Measurements from ENCODE around the gene TP53TG5. TPM values are rescaled to one million over a fixed set of nuclear protein-coding genes. Genes with fewer than 3 reads are reported as not detected.

TP53TG5 gene
- total RNA-seq, 2 donors from 2014 or later = 0.51 TPM; not detected in 1

- no peaks in the 10 kb centered on the region for H3K9me3 ChIP-seq
These were observed 11.9 kb downstream of the TP53TG5 start for GRCh38 chr20:45366192-45366591.

GRCh38 chr20:45365444-45365970, 12.6 kb downstream of the TP53TG5 start:
- WGBS = 86% methylated on average over 5 of the region's 5 CpGs
- Histone ChIP-seq H3K27ac (no peak overlapping the region), H3K27me3 (replicated peaks; ENCODE audit: insufficient read depth) (no peaks in the 10 kb centered on the region), H3K9me3 (no peaks in the 10 kb centered on the region), H3K4me3 (no peak overlapping the region), H3K36me3 (peaks cover 6 to 8% of the 10 kb centered on the region in 2 donors), H3K4me1 (replicated peaks) (no peaks in the 10 kb centered on the region)
- no peak for TF ChIP-seq POLR2AphosphoS5 (IDR thresholded peaks at IDR 0.05)
- TF ChIP-seq POLR2A (IDR thresholded peaks at IDR 0.05) = no peak
- no peak for TF ChIP-seq CTCF (IDR thresholded peaks at IDR 0.05)
- intact Hi-C loops (cut with DNase I) = no loop called here
- DNase-seq (ENCODE audit: low spot score) = no peak

More at GRCh38 chr20:45366192-45366591, 11.9 kb downstream of the TP53TG5 start:
- H3K36me3 ChIP-seq = peaks cover 6 to 8% of the 10 kb centered on the region in 2 donors
- 79% methylated on average over 1 of the region's 1 CpG for WGBS
- no peak overlapping the region for H3K27ac ChIP-seq
- no peaks in the 10 kb centered on the region for H3K4me1 ChIP-seq (replicated peaks)
- intact Hi-C loops (cut with DNase I) = no loop called here
- H3K27me3 ChIP-seq (replicated peaks; ENCODE audit: insufficient read depth) = no peaks in the 10 kb centered on the region
- H3K4me3 ChIP-seq = no peak overlapping the region
- DNase-seq (ENCODE audit: low spot score) = no peak
- TF ChIP-seq CTCF (IDR thresholded peaks at IDR 0.05) (no peak), POLR2A (IDR thresholded peaks at IDR 0.05) (no peak), POLR2AphosphoS5 (IDR thresholded peaks at IDR 0.05) (no peak)

GRCh38 chr20:45363611-45364492, 14.3 kb downstream of the TP53TG5 start:
- 20% methylated on average over 19 of the region's 23 CpGs for WGBS
- intact Hi-C loops (cut with DNase I) = no loop called here
- no peak for TF ChIP-seq POLR2A (IDR thresholded peaks at IDR 0.05)
- TF ChIP-seq POLR2AphosphoS5 (IDR thresholded peaks at IDR 0.05) = no peak
- no peak for TF ChIP-seq CTCF (IDR thresholded peaks at IDR 0.05)
- Histone ChIP-seq H3K9me3 (no peaks in the 10 kb centered on the region), H3K4me1 (replicated peaks) (no peaks in the 10 kb centered on the region), H3K36me3 (peaks cover 6 to 8% of the 10 kb centered on the region in 2 donors), H3K27me3 (replicated peaks; ENCODE audit: insufficient read depth) (no peaks in the 10 kb centered on the region), H3K27ac (peak overlapping the region; percentile 91 to 96), H3K4me3 (peak overlapping the region; percentile 57 to 74)
- no peak for DNase-seq (ENCODE audit: low spot score)

- peak within 1 kb of the TSS; percentile 91 to 96 for H3K27ac ChIP-seq
- peaks cover 6 to 8% of the 10 kb centered on the region in 2 donors for H3K36me3 ChIP-seq
- peak; percentile 98 for DNase-seq (ENCODE audit: low spot score)
- no peaks in the 10 kb centered on the region for H3K27me3 ChIP-seq (replicated peaks; ENCODE audit: insufficient read depth)
- intact Hi-C loops (cut with DNase I) = no loop called here
- peak within 1 kb of the TSS; percentile 57 to 74 for H3K4me3 ChIP-seq
- under 1% methylated on average over 46 of the region's 55 CpGs for WGBS
- TF ChIP-seq POLR2AphosphoS5 (IDR thresholded peaks at IDR 0.05) (peak; percentile 99), CTCF (IDR thresholded peaks at IDR 0.05) (peak; percentile 81 to 98 (median 94)), POLR2A (IDR thresholded peaks at IDR 0.05) (peak; percentile 82)
- peaks cover 5% of the 10 kb centered on the region for H3K4me1 ChIP-seq (replicated peaks)
- H3K9me3 ChIP-seq = no peaks in the 10 kb centered on the region
These were observed 15.1 kb downstream of the TP53TG5 start, which contains the start of gene SYS1 for GRCh38 chr20:45362804-45363610. TSS of gene SYS1 (plus strand) at chr20:45363156. CDS start at chr20:45363532, 376 bp downstream.

Data from prostate gland (tissue), 2 donors.